GM18520 (cell line): ENCODE measurements around the gene FAM184B.

ENCODE experiments used
- ATAC-seq: cut with Tn5 transposase; IDR thresholded peaks from one replicate; pipeline ENCODE4 v1.9.1; 2021; ENCODE audit not compliant: unreplicated experiment

Gene FAM184B

DNA sequence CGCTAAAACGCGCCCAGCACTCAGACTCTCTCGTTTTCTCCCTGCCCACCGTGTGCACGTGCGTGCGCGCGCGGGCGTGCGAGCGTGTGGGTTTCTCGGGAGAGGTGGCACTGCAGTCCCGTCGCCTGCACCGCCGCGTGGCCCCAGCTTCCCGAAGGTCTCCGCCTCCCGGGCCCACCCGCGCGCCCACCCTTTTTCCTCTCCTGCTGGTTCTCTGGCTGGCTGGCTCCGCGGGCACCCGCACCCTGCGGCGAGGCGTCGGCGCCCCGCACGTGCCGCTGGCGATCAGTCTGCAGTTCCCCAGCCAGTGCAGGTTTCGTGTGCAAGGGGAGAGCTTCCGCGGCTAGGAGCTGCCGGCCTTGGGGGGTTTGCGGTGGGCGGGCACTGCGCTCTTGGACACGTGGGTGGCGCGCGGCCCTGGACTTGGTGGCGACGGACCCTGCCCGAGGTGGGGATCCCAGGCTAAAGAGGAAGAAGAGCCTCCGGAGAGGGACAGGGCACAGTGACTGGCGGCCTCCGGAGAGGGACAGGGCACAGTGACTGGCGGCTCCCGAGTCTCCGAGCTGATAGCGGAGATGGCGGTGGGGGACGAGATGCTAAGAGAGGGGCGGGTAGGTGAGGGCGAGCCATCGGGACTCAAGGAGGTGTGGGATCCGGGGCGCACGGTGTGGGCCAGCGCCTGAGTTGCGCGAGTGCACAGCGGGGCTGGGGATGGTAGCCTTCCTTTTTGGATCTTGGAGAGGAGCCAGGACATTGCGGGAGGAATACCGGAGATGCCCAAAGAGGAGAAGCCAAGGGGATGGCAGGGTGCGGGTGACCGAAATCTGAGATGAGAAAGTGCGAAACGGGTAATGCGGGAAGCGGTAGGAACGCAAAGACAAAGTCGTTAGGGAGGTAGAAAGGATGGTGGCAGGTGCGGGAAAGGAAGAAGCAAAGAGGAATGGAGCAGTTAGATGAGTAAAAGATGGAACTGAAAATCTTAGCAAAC, at the start of gene FAM184B:
TSS of gene FAM184B (minus strand) at position 322 of the 988 bp plus-strand sequence. CDS start 322 bp downstream, outside the sequence.
- no peak for ATAC-seq

DNA sequence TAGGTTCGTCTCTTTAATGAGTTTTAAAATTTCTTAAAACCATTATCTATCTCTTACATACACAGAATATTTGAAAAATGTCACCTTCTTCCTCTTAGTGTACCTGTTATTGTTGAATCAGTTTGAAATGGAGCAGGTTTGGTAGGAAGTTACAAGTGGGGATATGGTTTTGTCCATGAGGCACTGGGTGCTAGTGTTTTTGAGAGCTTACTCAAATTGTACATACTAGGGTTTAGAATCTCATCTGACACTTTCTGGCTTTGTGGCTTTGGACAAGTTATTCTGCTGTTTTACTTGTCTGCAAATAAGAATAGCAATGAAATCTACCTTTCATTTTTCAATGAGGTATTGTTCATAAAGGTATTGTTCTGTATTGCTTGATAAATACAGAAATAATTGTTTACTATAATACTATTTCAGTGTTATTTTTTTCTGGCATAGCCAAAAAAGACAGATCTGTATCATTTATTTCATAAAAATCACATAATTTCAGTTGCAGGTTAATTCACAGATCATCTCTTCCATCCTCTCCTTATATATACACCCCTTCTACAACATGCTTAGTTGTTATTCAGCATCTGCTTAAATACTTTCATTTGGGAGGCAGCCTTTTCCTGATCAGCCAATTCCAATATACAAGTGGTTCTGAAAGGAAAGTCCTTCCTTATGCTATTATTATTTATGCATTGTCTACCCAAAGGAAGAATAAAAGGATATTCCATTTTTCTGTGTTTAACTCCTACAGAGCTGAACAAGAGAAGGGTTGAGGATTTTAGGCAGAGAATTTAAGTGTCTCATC, 42.6 kb upstream of the FAM184B start:
- ATAC-seq: no peak

- ATAC-seq: peak; percentile 81
Observed at GRCh38 chr4:17817027-17817426, 35.6 kb upstream of the FAM184B start.

GRCh38 chr4:17816142-17816541, 34.7 kb upstream of the FAM184B start:
- no peak for ATAC-seq

GRCh38 chr4:17814140-17814539, 32.7 kb upstream of the FAM184B start:
- no peak for ATAC-seq

GRCh38 chr4:17812801-17813200, 31.4 kb upstream of the FAM184B start:
- ATAC-seq: no peak

DNA sequence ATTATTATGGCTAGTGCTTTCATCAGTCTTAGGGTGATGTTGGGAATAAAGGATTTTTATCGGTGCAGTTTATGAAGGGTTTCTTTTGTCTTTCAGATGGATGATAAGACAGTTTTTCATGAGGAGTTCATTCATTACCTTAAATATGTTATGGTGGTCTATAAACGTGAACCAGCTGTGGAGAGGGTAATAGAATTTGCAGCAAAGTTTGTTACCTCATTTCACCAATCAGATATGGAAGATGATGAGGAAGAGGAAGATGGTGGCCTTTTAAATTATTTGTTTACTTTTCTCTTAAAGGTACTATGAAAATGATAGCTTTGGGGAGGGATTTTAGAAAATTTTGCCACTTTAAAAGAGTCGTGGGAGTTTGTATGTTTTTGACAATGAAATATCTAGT, 30.7 kb upstream of the FAM184B start:
- ATAC-seq: no peak

GRCh38 chr4:17811078-17811603, 29.7 kb upstream of the FAM184B start:
- ATAC-seq: peak; percentile 5

GRCh38 chr4:17810260-17811077, 29.0 kb upstream of the FAM184B start, which contains the start of the genes DCAF16 and NCAPG:
DCAF16 (minus strand) TSS chr4:17810757; CDS start chr4:17804141, 6,616 bp downstream.
NCAPG (plus strand) TSS chr4:17810979; CDS start chr4:17811078, 99 bp downstream.
- ATAC-seq: peak; percentile 79

DNA sequence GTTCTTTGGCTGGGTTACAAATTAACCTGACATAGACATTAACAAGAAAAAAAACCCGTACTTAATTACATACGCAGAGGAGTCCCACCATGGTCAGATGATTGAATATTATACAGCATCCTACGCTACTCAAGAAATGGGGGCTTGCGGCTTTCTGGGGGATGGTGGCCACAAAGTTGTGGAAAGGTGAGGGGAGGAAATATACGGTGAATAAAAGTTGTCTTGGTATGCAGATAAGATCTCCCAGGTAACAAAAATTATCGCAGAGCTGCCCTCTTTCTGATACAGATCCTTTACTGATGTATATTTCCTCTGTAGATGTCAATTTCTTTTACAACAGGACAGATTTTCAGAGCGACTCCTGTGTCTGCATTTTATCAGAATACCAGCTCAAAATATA, 28.2 kb upstream of the FAM184B start:
- ATAC-seq: no peak

- ATAC-seq: no peak
Observed at GRCh38 chr4:17807446-17807845, 26.0 kb upstream of the FAM184B start.

GRCh38 chr4:17805580-17806155, 24.2 kb upstream of the FAM184B start:
- no peak for ATAC-seq

DNA sequence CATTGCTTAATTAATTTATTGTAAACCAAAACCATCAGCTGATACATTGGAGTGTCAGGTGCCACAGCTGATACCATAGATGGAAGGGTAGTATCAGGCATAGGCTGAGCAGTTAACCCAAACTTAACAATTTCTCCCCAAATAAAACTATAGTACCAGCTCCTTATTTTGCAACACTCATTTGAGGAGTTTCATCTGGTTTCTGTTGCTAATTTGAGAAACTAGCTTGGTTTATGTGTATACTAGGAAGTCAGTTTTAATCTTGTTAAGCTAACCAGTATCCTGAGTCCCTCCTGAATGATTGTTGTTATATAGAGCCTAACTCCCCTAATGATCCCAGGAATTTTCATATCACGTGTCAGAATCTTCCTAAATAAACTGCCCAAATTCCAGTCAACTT, 16.4 kb upstream of the FAM184B start:
- no peak for ATAC-seq

- ATAC-seq: no peak
Observed at GRCh38 chr4:17794730-17795129, 13.3 kb upstream of the FAM184B start.

- no peak for ATAC-seq
Observed at GRCh38 chr4:17788956-17789355, 7.5 kb upstream of the FAM184B start.

- ATAC-seq: no peak
Observed at GRCh38 chr4:17787315-17787714, 5.9 kb upstream of the FAM184B start.

DNA sequence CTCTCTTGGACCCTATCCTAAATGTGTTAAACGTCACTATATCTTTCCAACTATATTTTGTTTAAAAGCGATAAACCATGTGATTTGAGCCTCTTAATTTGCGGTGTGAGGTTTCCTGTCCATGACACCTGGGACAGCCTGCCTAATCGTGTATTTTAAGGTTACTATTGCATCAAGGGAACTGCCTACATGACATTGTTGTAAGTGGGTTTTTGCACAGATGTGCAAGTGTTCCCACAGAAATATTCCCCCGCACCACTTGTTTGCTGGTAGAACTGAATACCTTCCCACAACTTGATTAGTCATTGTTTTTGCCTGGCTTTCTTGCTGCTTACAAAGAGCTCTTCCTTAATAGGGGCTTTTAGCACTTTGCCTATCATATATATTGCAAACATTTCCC, 5.1 kb upstream of the FAM184B start:
- no peak for ATAC-seq

DNA sequence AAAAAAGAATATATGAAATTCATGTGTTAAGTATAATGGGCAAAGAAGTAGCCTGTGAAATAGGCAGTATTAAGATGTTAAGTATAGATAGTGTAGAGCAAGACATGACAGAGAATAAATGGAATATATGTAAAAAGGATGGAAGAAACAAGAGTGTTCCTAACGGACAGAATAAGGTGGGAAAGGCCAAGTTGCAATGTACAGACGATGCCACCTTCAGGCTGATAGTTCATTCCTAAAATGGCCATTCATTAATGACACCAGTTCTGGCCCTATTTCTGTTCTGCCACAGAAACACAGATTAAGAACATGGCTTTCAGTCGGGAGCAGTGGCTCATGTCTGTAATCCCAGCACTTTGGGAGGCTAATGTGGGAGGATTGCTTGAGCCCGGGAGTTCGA, 4.4 kb upstream of the FAM184B start:
- no peak for ATAC-seq

GRCh38 chr4:17780501-17781299, 721 bp downstream of the FAM184B start:
- ATAC-seq: no peak
